ENCODE data around the gene CES2. TPM values are rescaled to one million over a fixed set of nuclear protein-coding genes. Genes with fewer than 3 reads are reported as not detected.

Gene CES2
- polyA plus RNA-seq, 2 of the 4 experiments (the other 2 are of a cell fraction) = 20.3 to 20.4 TPM

- TF ChIP-seq ZFP36 (IDR thresholded peaks at IDR 0.05; ENCODE audit: borderline replicate concordance, partially characterized antibody) (no peak), CTCF (IDR thresholded peaks at IDR 0.05) (no peak)
Measured at GRCh38 chr16:66894055-66894454, 41.3 kb upstream of the CES2 start (continued).

- 37% methylated on average over 11 of the region's 11 CpGs for WGBS (ENCODE audit: missing lambda C conversion rate)
- no peaks in the 10 kb centered on the region for H3K9me3 ChIP-seq
- ChIA-PET CTCF (interaction anchor here (0.6 to 40.8 kb wide), 52 partner anchors 12 to 488 kb away, joined by 3 to 837 read pairs (median 4); partner anchors contain the start of genes CDH16, CES2, CES3 and CIAO2B), POLR2A (interaction anchor here (0.8 to 1.4 kb wide), 2 partner anchors 14 to 34 kb away, joined by 3 to 5 read pairs; no protein-coding TSS in a partner anchor)
- no peak overlapping the region for H3K4me3 ChIP-seq
- DNase-seq (ENCODE audit: low read depth in 1 of 2, low spot score in 1 of 2) (peak; percentile 58 to 78), ATAC-seq (peak; percentile 89 to 96), FAIRE-seq (peak; percentile 56)
- peaks cover 14% of the 10 kb centered on the region for H3K4me1 ChIP-seq
- peak overlapping the region in 1 of 2 experiments; percentile 17; a peak in 3 of 6 replicates for H3K27ac ChIP-seq
- TF ChIP-seq PHF8 (IDR thresholded peaks at IDR 0.05; ENCODE audit: borderline replicate concordance, low read depth) = no peak
- TF ChIP-seq HOXB13 (CRISPR knock-in tag; IDR thresholded peaks at IDR 0.05; ENCODE audit: low read depth) = no peak
- peak; percentile 92 to 98 for TF ChIP-seq RAD21 (conservative IDR thresholded peaks at IDR 0.05 in 1 of 2, IDR thresholded peaks at IDR 0.05 in 1 of 2)
- no peak for TF ChIP-seq USF2 (IDR thresholded peaks at IDR 0.05)
- peak; percentile 67 for TF ChIP-seq SMC3 (IDR thresholded peaks at IDR 0.05)
- peak; percentile 87 for TF ChIP-seq CTCF (IDR thresholded peaks at IDR 0.05)
- no peak overlapping the region for H3K4me2 ChIP-seq
Measured at GRCh38 chr16:66894948-66895688, 40.2 kb upstream of the CES2 start.

- no peak for TF ChIP-seq MAZ (IDR thresholded peaks at IDR 0.05; ENCODE audit: borderline replicate concordance, low read depth, low read length)
- ChIA-PET CTCF (interaction anchor here (0.6 to 40.8 kb wide), 48 partner anchors 12 to 489 kb away, joined by 3 to 837 read pairs (median 5); partner anchors contain the start of genes CDH16, CES2, CES3 and CIAO2B), POLR2A (interaction anchor here (0.8 to 1.4 kb wide), 2 partner anchors 15 to 33 kb away, joined by 3 to 5 read pairs; no protein-coding TSS in a partner anchor)
- Histone ChIP-seq H3K27ac (peak overlapping the region; percentile 17 to 29; a peak in 3 of 6 replicates), H3K9me3 (no peaks in the 10 kb centered on the region), H3K4me1 (peaks cover 19% of the 10 kb centered on the region), H3K4me2 (no peak overlapping the region), H3K4me3 (no peak overlapping the region)
- FAIRE-seq (no peak), ATAC-seq (no peak), DNase-seq (ENCODE audit: low read depth in 1 of 2, low spot score in 1 of 2) (no peak)
- 91% methylated on average over 5 of the region's 5 CpGs for WGBS (ENCODE audit: missing lambda C conversion rate)
Measured at GRCh38 chr16:66895689-66895979, 39.7 kb upstream of the CES2 start.

- TF ChIP-seq USF2 (IDR thresholded peaks at IDR 0.05) = no peak
- TF ChIP-seq BCL3 (IDR thresholded peaks at IDR 0.05) = no peak
- TF ChIP-seq TP53 (CRISPR knock-in tag; IDR thresholded peaks at IDR 0.05) = no peak
- TF ChIP-seq RCOR1 (IDR thresholded peaks at IDR 0.05; ENCODE audit: low read depth, low read length) = no peak
- TF ChIP-seq ZNF302 (CRISPR knock-in tag; IDR thresholded peaks at IDR 0.05) = no peak
- no peak for TF ChIP-seq REST (IDR thresholded peaks at IDR 0.05)
- TF ChIP-seq NR3C1 (IDR thresholded peaks at IDR 0.05) = no peak
- no peak for TF ChIP-seq MAX (IDR thresholded peaks at IDR 0.05)
- no peak for TF ChIP-seq FOSB (CRISPR knock-in tag; IDR thresholded peaks at IDR 0.05)
- Histone ChIP-seq H3K9me3 (no peaks in the 10 kb centered on the region), H3K4me3 (no peak overlapping the region), H3K4me1 (peaks cover 23% of the 10 kb centered on the region), H3K27ac (peak overlapping the region in 1 of 2 experiments; percentile 29; a peak in 2 of 6 replicates), H3K4me2 (no peak overlapping the region)
- DNase-seq (ENCODE audit: low read depth in 1 of 2, low spot score in 1 of 2) (no peak), FAIRE-seq (no peak), ATAC-seq (no peak)
- POLR2A ChIA-PET = interaction anchor here (0.8 to 1.4 kb wide), 2 partner anchors 15 to 33 kb away, joined by 3 to 5 read pairs; no protein-coding TSS in a partner anchor
- CTCF ChIA-PET = interaction anchor here (1.1 to 40.8 kb wide), 28 partner anchors 13 to 370 kb away, joined by 3 to 837 read pairs (median 7); partner anchors contain the start of genes CDH16, CES2, CES3 and CIAO2B
- 94% methylated on average over 3 of the region's 3 CpGs for WGBS (ENCODE audit: missing lambda C conversion rate)
Measured at GRCh38 chr16:66895999-66896398, 39.3 kb upstream of the CES2 start.
